Measurements from ENCODE around the gene PKNOX2. TPM values are rescaled to one million over a fixed set of nuclear protein-coding genes. Genes with fewer than 3 reads are reported as not detected.

The PKNOX2 gene
- total RNA-seq: 0.71 and 1.2 TPM in 2 replicates

GRCh38 chr11:125164422-125165110 is at the start of gene PKNOX2:
PKNOX2 (plus strand) TSS chr11:125164751; CDS start chr11:125351306, 186,555 bp downstream.

Other genes starting within 250 kb of the PKNOX2 start
- not detected in 2 replicates for gene HEPN1, start 245.5 kb upstream of the PKNOX2 start, total RNA-seq
- gene HEPACAM, start 228.7 kb upstream of the PKNOX2 start, total RNA-seq: not detected in 2 replicates
- 1.7 and 2.5 TPM in 2 replicates for gene CCDC15, start 210.5 kb upstream of the PKNOX2 start, total RNA-seq
- gene SLC37A2, start 101.4 kb upstream of the PKNOX2 start, total RNA-seq: 22.3 and 26.1 TPM in 2 replicates
- 13.1 and 22.9 TPM in 2 replicates for gene TMEM218, start 53.1 kb upstream of the PKNOX2 start, total RNA-seq

Measured in airway epithelial cell (primary cell).